Skeletal muscle satellite cell (primary cell): ENCODE results near the gene PARN.

Experiments used
- H3K27me3 ChIP-seq: 2 replicates; pipeline ENCODE4 v1.7.0; 2013; ENCODE audit warnings: low read length; ENCODE audit not compliant: control insufficient read depth, insufficient read depth
- H3K36me3 ChIP-seq: 2 replicates; pipeline ENCODE4 v1.7.0; 2013; ENCODE audit warnings: mild to moderate bottlenecking, control low read depth, low read length; ENCODE audit not compliant: insufficient read depth
- H3K4me1 ChIP-seq: 2 replicates; pipeline ENCODE4 v1.7.0; 2013; ENCODE audit warnings: low read length; ENCODE audit not compliant: control insufficient read depth, insufficient read depth
- H3K4me2 ChIP-seq: 2 replicates; pipeline ENCODE4 v1.7.0; 2013; ENCODE audit warnings: mild to moderate bottlenecking, low read length
- H3K4me3 ChIP-seq: 2 replicates; pipeline ENCODE4 v1.7.0; 2013; ENCODE audit warnings: low read length
- H3K9ac ChIP-seq: 2 replicates; pipeline ENCODE4 v1.7.0; 2013; ENCODE audit warnings: mild to moderate bottlenecking, low read depth, low read length, moderate library complexity
- H3K9me3 ChIP-seq: replicated peaks from 2 replicates; pipeline ENCODE4 v1.7.0; 2013; ENCODE audit warnings: mild to moderate bottlenecking, control low read depth, low read length

PARN gene

DNA sequence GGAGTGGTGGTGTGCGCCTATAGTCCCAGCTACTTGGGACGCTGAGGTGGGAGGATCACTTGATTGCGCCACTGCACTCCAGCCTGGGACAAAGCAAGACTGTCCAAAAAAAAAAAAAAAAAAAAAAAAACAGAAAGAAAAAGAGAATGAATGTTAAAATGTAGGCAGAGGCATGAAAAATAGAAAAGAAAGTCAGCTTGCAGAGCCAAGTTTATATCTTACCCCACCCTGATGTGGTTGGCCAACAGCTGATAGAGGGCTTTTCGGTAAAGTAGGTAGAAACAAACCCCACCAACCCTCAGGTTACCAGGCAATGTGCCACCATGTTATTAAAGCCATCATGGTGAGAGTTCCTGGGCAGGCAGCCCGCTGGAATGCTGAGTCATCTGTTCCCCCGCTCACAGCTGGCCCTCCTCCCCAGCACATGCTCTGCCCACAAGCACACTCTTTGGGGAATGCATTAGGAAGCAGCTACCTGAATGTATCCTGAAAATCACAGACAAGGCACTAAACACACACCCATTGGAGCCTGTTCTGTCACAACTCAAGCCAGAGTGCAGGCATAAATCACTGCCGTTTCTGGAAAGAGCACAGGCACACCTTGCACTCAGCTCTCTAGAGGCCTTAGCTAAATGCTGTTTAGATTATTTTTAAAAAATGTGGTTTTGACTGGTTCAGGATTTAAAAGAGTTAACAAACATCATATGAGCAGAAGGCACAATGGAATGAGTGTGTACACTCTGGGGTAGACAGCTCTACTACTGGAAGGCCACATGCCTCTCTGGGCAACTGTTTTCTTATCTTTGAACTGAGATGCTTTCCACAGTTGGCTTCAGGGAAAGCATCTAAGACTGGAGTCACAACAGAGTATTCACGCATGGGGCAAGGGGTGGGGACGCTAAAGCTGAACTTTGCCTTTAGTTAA is 128.5 kb downstream of the PARN start:
- no peaks in the 10 kb centered on the region for H3K36me3 ChIP-seq
- H3K4me1 ChIP-seq: peaks cover 66% of the 10 kb centered on the region
- H3K4me2 ChIP-seq: peak overlapping the region; percentile 66
- no peaks in the 10 kb centered on the region for H3K9me3 ChIP-seq
- peak overlapping the region; percentile 8 for H3K4me3 ChIP-seq
- peak overlapping the region; percentile 61 for H3K9ac ChIP-seq
- H3K27me3 ChIP-seq: no peaks in the 10 kb centered on the region

DNA sequence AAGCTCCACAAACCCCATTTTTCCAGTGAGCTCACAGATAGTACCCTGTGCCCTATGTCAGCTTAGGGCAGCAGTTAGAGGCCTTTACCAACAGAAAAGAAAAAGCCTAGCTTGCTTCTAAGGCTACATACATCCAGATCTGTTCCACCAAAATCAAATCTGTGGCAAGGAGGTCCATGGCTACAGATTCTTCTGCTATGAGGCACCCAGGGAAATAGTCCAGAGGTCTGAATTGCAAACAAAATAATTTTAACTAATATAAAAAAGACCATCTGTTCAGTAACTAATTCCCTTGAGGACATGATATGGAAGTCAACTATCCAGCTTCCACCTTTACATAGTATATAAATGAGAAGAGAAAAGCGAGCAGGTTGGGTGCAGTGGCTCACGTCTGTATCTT is 129.3 kb downstream of the PARN start:
- H3K4me2 ChIP-seq: peak overlapping the region; percentile 66
- no peaks in the 10 kb centered on the region for H3K9me3 ChIP-seq
- H3K4me1 ChIP-seq: peaks cover 59% of the 10 kb centered on the region
- peak overlapping the region; percentile 49 for H3K9ac ChIP-seq
- no peak overlapping the region for H3K4me3 ChIP-seq
- H3K27me3 ChIP-seq: no peaks in the 10 kb centered on the region
- no peaks in the 10 kb centered on the region for H3K36me3 ChIP-seq

DNA sequence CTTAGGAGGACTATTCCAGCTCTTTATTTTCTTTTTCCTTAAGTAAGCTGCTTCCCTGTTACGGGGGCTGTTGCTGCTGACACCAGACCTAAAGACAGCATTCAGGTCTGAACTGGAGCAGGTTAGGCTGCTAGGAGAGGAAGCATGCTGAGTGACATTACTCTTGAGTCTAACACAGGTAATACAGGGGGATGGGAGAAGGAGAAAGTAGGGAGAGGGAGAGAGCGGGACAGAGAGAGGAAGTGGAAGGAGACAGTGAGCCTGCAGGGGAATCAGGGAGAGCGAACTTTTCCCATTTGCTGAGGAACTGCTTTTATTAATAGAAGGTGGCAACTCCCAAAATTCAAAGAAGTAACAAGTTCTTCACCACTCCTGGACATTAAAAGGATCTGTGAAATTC is 130.9 kb downstream of the PARN start:
- Histone ChIP-seq H3K36me3 (no peaks in the 10 kb centered on the region), H3K27me3 (no peaks in the 10 kb centered on the region), H3K9ac (no peak overlapping the region), H3K4me2 (no peak overlapping the region), H3K4me1 (peaks cover 52% of the 10 kb centered on the region), H3K4me3 (no peak overlapping the region), H3K9me3 (no peaks in the 10 kb centered on the region)

DNA sequence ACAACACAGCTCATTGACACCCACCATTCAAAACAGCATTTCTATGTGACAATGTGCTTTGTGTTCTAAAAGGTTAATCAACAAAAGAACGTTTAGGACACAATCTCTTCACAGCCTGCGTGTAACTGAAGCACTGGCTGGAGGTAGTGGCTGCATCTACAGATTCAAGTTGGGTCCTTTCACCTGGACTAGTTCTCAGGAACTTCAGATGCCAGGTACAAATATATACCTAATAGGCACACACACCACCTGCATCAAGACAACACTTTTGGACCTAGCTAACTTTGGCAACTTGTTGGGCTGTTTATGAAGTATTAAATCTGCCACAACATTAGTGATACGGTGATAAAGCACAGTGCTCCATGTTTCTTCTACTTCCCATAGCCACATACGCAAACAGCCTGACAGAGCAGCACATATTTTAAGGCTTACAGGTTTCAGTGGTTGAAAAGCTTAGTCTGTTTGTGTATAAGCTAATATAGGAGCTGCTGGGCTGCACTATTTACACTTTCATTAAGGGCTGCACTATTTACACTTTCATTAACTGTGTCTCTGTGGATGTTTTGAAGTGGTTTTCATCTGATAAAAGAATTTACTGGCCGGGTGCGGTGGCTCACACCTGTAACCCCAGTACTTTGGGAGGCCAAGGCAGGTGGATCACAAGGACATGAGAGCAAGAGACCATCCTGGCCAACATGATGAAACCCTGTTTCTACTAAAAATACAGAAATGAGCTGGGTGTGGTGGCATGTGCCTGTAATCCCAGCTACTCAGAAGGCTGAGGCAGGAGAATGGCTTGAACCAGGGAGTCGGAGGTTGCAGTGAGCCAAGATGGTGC is 132.6 kb downstream of the PARN start:
- Histone ChIP-seq H3K9ac (no peak overlapping the region), H3K9me3 (no peaks in the 10 kb centered on the region), H3K4me2 (no peak overlapping the region), H3K27me3 (no peaks in the 10 kb centered on the region), H3K36me3 (no peaks in the 10 kb centered on the region), H3K4me1 (peaks cover 39% of the 10 kb centered on the region), H3K4me3 (no peak overlapping the region)

DNA sequence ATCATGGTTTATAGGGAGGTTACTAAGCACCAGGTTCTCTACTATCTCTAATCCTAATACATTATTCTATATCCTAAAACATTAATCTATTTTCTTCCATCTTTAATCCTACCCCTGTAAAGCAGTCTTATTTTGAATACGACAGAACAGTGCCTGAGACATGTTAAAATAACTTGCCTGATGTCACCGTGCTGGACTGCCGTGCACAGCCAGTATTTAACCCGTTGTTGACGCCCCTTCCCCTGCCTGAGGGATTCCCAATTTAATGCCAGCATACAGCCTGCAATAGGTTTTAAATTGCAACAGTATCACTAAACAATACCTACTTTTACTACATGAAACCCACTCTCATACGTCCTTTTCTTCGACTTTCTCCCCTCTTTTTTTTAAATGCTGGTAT is 133.3 kb downstream of the PARN start:
- H3K9me3 ChIP-seq: no peaks in the 10 kb centered on the region
- H3K36me3 ChIP-seq: no peaks in the 10 kb centered on the region
- H3K4me3 ChIP-seq: no peak overlapping the region
- H3K9ac ChIP-seq: no peak overlapping the region
- H3K4me2 ChIP-seq: no peak overlapping the region
- peaks cover 33% of the 10 kb centered on the region for H3K4me1 ChIP-seq
- H3K27me3 ChIP-seq: no peaks in the 10 kb centered on the region

DNA sequence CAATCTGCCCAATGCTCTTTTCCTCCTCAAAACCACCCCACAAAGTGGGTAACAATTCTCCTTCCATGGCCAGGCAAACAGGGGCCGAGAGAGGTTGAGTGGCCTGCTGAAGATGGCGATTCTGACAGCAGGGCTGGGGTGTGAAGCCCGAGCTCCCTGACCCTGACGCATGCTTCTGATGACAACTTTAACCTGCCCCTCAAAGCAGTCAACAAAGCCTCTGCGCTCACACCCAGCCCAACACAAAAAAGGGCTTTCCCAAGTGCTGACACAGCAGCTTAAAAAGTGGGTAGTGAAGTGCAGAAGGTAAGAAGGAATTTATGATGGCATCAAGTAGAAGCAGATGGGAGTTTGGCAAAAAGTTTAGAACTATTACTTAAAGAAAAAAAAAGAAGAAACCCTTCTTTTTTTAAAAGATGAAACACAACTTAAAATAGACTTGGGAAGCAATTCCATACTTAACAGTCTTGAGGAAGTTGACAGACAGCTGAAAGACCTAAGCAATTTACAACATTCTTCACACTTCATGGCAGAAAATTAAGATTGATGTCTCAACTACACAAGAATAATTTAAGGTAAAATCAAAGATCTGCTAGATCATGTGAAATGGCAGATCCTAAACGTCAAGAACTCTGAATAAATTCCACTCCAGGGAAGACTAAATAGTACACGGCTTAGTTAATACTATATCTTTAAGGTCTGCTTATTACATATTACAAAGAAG is 133.9 kb downstream of the PARN start:
- Histone ChIP-seq H3K36me3 (no peaks in the 10 kb centered on the region), H3K27me3 (no peaks in the 10 kb centered on the region), H3K9ac (no peak overlapping the region), H3K4me3 (no peak overlapping the region), H3K4me2 (no peak overlapping the region), H3K4me1 (peaks cover 27% of the 10 kb centered on the region), H3K9me3 (no peaks in the 10 kb centered on the region)

DNA sequence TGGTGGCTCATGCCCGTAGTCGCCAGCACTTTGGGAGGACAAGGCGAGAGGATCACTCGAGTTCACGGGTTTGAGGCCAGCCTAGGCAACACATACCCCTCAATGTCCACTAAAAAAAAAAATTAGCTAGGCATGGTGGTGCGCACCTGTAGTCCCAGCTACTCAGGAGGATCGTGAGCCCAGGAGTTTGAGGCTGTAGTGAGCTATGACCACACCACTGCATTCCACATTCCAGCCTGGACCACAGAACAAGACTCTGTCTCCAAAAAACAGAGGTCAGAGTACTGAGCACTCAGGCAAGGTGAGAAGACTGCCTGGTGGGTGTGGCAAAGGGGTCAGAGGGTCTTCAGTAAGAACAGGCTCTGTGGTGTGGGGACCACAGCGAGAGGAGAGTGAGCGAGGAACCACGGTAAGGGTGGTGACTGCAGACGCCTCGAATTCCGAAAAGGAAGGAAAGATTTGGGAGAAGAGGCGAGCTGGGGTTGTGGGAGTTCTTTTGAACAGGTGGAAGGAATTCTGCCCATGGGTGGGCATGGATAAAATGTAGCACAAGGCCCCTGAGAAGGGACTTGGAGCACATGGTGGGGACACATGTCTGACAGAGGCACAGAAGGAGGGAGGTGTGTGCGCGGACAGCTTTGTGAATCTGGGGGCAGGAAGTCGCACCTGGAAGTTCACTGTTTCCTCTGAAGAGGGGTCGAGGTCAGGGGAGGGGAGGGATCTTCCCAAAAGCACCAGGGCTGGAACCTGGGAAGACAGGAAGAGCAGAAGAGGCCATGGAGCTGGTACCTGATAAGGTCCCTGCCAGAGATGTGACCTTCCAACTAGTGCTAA is 134.6 kb downstream of the PARN start:
- no peaks in the 10 kb centered on the region for H3K36me3 ChIP-seq
- H3K4me1 ChIP-seq: peaks cover 21% of the 10 kb centered on the region
- no peaks in the 10 kb centered on the region for H3K9me3 ChIP-seq
- H3K9ac ChIP-seq: no peak overlapping the region
- H3K4me3 ChIP-seq: no peak overlapping the region
- no peaks in the 10 kb centered on the region for H3K27me3 ChIP-seq
- H3K4me2 ChIP-seq: no peak overlapping the region

DNA sequence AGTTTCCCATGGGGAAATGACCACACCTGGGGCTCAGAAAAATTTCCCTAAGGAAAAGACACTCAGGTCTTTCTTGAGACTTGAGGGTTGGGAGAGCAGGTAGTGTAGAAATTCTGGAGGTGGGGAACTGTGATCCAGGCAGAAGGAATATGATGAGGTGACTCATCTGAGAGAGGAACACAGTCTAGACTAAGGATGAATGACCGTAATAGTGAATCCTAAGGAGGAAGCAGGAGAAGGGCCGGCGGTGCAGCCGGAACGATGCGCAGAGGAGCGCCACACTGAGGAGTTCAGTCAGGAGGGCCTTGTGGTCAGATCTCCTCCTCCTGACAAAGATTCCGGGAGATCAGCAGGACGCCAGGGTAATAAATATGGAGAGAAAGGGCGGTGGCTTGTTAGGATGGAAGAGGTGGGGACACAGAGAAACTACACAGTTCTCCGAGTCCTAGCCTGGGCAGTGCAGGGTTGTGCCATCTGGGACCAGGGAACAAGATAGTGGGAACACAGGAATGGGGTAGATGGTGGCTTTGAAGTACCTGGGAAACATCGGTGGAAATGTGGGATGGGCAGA is 135.6 kb downstream of the PARN start:
- peaks cover 15% of the 10 kb centered on the region for H3K4me1 ChIP-seq
- no peak overlapping the region for H3K4me3 ChIP-seq
- no peak overlapping the region for H3K4me2 ChIP-seq
- H3K36me3 ChIP-seq: no peaks in the 10 kb centered on the region
- no peaks in the 10 kb centered on the region for H3K9me3 ChIP-seq
- no peaks in the 10 kb centered on the region for H3K27me3 ChIP-seq
- no peak overlapping the region for H3K9ac ChIP-seq

DNA sequence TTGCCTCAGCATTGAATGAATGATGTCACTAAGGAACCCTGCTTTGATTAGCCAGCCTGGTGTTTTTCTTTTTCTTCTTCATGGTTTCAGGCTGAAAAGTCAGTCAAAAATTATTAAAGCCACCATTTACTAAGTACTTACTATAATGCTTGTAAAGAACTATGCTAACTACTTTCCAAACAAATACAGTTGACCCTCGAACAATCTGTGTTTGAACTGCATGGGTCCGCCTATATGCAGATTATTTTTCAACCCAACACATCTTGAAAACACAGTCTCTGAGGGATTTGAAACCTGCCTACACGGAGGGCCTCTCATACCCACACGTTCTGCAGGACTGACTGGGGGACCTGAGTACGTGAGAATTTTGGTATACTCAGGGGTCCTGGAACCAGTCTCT is 136.3 kb downstream of the PARN start:
- no peaks in the 10 kb centered on the region for H3K9me3 ChIP-seq
- H3K4me3 ChIP-seq: no peak overlapping the region
- no peaks in the 10 kb centered on the region for H3K27me3 ChIP-seq
- no peak overlapping the region for H3K4me2 ChIP-seq
- H3K36me3 ChIP-seq: no peaks in the 10 kb centered on the region
- no peak overlapping the region for H3K9ac ChIP-seq
- peaks cover 11% of the 10 kb centered on the region for H3K4me1 ChIP-seq

DNA sequence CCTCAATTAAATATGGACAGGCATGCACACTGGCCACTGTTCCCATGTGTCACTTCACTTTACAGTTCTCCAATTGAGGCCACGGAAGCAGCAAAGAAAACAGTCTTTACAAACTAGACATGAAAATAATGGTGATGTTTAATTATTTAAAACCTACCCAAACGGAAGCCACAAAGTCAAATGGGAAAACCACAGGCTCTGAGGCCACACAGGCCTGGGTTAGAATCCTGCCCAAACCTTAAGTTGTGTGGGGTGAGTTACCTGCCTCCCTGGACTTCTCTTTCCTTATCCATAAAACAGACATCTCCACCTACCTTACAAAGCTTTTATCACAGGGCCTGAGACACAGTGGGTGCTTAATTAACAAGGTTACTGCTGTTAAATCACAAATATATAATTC is 137.4 kb downstream of the PARN start:
- Histone ChIP-seq H3K36me3 (no peaks in the 10 kb centered on the region), H3K4me2 (no peak overlapping the region), H3K27me3 (no peaks in the 10 kb centered on the region), H3K9me3 (no peaks in the 10 kb centered on the region), H3K4me1 (peaks cover 5% of the 10 kb centered on the region), H3K4me3 (no peak overlapping the region), H3K9ac (no peak overlapping the region)
